Measurements from ENCODE around the gene CDK6. TPM values are rescaled to one million over a fixed set of nuclear protein-coding genes. Genes with fewer than 3 reads are reported as not detected.

CDK6 gene
- polyA plus RNA-seq, 3 donors: 2.6 to 4.7 (median 2.6) TPM

DNA sequence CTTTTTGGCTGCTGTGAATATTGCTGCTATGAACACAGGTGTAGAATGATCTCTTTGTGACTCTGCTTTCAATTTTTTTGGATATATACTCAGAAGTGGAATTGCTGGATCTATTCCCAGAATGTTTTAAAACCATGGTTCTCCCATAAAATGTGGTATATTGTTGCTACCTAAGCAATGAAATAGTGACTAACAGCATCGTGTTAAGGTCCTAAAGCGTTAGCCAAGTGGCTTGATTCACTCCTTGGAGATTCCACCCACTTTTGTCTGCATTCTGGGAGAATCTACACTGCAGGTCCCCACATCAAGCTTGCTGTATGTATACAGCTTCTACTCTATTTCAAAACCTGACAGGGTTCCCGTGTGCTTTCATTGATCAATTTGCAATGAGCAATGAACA, 105.6 kb downstream of the CDK6 start:
- H3K27ac ChIP-seq (ENCODE audit: low read depth, low read length): no peak overlapping the region
- WGBS, 3 donors: 83 to 89% (median 88%) methylated on average over 3 of the region's 3 CpGs

DNA sequence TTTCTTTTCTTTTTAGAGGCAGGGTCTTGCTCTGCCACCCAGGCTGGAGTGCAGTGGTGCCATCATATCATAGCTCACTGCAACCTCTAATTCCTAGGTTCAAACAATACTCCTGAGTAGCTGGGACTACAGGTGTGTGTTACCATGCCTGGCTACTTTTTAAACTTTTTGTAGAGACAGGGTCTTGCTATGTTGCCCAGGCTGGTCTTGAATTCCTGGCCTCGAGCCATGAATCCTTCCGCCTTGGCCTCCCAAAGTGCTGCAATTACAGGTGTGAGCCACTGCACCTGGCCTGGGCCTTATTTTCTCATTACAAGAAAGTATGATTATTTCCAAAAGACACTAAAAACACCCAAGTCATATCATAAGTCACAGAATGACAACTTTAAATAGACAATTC, 106.6 kb downstream of the CDK6 start:
- 91 to 99% (median 98%) methylated on average over 2 of the region's 2 CpGs for WGBS, 3 donors

DNA sequence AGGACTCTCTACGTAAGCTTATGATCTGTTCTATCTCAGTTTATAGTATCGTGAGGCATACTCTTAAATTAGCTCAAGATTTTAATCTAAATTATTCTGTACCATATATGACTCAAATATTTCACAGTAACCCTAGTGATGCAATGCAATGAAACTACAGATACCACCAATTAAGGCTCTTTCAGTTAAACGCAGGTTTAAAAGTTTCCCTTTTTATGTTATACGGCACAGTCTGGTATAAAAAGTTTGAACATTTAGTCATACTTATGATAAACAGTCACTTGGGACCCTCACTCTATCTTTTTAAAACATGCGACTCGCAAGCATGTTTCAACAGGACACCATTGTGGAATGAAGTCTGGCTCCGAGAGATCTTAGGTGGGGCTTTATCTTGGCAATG, 107.2 kb downstream of the CDK6 start:
- 85 to 95% (median 91%) methylated on average over 7 of the region's 7 CpGs for WGBS, 3 donors

More for the DNA sequence above, 106.6 kb downstream of the CDK6 start:
- H3K27ac ChIP-seq (ENCODE audit: low read depth, low read length): no peak overlapping the region

DNA sequence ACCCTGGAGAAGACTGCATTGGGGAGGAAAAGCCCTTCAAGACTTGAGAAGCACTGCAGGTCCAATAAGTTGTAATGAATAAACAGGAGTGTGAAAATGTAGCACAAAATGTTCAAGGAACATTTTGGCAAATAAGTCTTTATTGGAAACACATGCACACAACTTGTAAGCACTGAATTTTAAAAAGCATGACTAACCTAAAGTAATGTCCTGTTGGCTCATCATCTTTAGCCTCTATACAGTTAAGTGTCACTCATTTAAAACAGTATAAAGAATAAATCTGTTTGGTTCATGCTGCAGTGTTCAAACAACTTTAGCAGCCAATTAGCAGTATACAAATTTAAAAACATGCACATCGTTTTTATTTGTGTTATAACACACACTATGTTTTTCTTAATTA, 108.6 kb downstream of the CDK6 start:
- WGBS, 3 donors: 62 to 80% (median 70%) methylated on average over 1 of the region's 1 CpG
- no peak overlapping the region for H3K27ac ChIP-seq (ENCODE audit: low read depth, low read length)

More for the DNA sequence above, 107.2 kb downstream of the CDK6 start:
- H3K27ac ChIP-seq (ENCODE audit: low read depth, low read length): no peak overlapping the region

DNA sequence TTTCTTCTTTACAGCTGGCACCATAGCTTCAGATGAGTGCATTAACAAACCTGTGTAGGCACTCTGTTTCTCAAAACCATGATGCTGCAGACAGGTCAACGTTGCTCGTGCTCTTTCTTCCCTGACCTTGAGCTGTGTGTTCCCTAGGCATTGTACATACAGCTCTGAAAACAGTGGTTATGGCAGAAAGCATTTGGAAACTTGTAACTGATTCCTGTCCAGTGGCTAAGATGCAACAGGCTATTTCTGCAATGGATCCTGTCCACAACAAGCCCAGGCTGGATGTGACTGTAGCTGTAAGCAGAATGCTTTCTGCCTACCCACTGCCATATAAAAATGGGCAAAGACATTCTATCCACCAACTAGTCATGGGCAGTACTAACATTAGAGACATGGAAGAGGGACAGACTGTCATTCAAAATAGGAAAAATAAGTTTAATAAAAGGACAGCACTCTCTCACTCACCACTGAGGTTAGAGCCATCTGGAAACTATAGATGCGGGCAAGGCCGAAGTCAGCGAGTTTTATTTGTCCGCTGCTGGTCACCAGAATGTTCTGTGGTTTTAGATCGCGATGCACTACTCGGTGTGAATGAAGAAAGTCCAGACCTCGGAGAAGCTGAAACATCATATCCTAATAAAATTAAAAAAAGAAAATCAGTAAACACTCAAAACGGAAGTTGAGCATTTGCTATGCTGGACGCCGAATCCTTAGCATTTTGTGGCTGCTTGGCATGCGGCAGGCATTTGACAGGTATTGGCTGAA, 111.0 kb downstream of the CDK6 start:
- 72 to 83% (median 75%) methylated on average over 14 of the region's 14 CpGs for WGBS, 3 donors
- no peak overlapping the region for H3K27ac ChIP-seq (ENCODE audit: low read depth, low read length)

DNA sequence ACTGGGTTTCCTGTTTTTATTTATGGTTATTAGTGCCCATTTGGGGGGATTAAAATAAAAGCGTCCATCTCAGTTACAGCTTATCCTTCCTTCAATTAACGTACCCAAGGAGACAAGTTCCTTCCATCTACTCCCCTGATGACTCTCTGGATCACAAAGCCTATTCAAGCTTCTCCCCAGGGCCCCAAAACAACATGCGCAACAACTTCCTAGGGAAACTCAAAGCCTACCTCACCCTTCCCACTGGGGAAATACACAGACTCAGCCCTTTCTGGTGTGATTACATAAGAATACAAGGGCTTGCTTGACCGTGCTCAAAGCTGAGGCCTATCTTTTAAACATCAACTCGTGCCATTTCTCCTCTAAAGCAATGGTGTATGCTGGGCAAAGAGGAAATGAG, 112.4 kb downstream of the CDK6 start:
- no peak overlapping the region for H3K27ac ChIP-seq (ENCODE audit: low read depth, low read length)
- WGBS, 3 donors: 29 to 70% (median 30%) methylated on average over 5 of the region's 5 CpGs

DNA sequence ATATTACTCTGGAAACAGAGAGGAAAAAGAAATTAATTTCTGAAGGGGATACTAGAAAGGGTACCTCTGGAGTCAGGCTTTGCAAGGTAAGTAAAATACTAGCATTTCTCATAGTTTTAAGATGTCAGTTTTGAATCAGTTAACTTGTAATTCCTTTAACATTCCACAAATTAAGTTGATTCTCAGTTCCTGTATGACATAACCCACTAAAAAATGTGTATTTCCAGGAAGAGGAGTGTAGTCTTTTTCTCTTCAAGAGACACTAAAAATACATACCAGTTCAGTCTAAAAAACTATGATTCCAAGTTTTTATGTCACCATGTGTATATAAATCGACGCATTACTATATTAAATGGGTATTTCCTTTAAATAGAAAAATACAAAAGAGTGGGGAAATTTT, 113.2 kb downstream of the CDK6 start:
- H3K27ac ChIP-seq (ENCODE audit: low read depth, low read length): no peak overlapping the region

DNA sequence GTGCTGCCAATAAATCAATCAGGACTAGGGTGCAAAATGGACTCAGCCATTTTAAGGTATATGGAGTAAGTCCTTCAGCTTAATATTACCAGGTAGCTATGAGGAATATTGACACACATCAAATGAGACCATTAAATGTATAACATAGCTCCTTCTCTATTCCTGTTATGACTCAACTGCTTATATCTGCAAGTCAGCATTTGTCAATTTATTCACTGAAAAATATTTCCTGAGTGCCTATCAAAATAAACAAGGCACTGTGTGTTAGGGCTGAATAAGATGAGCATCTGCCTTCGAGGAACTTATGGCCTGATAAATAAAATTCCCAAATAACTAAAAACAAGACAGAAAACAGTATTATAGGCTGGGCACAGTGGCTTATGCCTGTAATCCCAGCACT, 113.8 kb downstream of the CDK6 start:
- 70 to 80% (median 79%) methylated on average over 1 of the region's 1 CpG for WGBS, 3 donors
- H3K27ac ChIP-seq (ENCODE audit: low read depth, low read length): no peak overlapping the region

More for the DNA sequence above, 113.2 kb downstream of the CDK6 start:
- whole genome bisulfite sequencing, 3 donors: 49 to 77% (median 60%) methylated on average over 2 of the region's 2 CpGs

DNA sequence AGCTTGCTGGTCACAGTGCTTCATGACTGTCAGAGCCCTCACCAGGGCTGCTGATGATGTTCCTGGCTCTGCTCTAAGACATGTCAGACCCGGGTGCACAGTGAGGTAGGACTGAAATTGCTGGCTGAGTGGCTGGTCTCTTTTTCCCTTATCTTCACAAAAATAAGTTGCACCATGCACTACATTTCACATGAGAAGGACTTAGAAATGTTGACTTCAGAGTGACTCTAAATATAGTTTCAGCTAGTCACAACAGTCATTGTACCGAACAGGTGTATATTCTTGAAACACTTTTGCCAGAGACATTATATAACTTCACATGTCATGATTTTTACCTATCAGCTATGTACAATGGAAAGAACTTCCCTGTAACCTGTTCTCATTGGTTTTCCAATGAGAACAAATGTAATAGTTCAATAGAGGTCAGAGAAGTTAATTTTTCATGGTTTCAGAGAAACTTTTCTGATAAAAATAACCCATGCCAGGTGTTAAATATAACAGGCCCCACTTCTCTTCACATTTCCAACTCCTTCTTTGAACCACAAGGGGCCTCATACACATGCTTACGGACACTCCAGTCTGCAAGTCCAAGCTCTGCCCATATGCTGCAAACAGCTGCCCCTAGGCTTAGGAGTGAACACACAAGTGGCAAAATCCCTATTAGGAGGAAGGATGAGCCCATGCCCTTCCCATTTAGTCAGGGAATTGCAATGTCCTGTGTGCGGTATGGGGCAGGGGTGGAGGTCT, 115.6 kb downstream of the CDK6 start:
- H3K27ac ChIP-seq (ENCODE audit: low read depth, low read length): no peak overlapping the region
- 65 to 93% (median 91%) methylated on average over 4 of the region's 4 CpGs for WGBS, 3 donors

DNA sequence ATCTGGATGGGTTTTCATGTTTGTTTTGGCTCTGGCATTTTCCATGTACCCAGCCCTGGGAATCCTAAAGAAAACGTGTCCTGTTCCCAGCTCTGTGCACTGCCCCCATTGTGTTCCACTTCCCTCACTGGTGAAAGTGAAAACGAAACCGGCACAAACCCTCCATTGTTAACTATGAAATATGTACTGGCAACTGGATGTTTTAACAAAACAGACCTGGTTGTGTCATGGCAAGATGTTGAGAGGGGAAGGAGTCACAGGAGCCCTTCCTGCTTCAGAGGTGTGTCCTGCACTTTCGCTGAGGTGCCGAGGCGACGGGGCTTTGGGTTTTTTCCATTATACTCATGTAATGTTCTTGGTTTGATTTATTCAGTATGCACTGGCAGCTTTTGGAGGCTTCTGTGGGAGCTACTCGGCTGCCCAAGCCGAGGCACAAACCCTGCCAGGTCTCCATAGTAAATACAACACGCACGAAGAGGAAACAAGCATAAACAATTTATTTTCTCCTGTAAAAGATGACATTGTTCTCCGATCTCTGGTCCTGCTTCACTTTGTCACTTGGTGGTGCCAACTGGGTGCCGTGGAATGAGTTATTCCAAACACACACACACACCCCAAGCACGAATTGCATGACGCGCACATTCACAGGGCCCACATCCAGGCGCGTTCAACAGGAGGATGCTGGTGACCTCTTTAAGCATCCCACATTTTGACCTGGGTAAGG, 118.2 kb downstream of the CDK6 start:
- 32 to 48% (median 38%) methylated on average over 18 of the region's 18 CpGs for WGBS, 3 donors
- no peak overlapping the region for H3K27ac ChIP-seq (ENCODE audit: low read depth, low read length)

DNA sequence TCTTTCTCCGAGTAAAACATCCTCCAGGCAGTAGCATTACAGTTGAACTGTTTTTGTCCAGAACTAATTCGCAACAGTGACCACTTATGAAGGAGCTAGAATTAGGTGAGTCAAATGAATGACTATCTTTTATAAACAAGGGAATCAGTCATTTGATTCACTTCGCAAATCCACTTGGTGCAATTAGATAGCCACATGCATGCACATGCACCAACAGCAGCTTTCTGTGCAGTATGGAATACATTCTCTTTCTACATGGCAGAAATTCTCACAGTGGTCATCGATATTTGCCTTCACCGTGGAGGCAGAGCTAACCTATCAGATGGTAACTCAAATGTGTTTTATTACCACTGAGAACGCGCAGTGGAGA, 118.8 kb downstream of the CDK6 start:
- H3K27ac ChIP-seq (ENCODE audit: low read depth, low read length): no peak overlapping the region
- WGBS, 3 donors: 41 to 65% (median 44%) methylated on average over 7 of the region's 7 CpGs

DNA sequence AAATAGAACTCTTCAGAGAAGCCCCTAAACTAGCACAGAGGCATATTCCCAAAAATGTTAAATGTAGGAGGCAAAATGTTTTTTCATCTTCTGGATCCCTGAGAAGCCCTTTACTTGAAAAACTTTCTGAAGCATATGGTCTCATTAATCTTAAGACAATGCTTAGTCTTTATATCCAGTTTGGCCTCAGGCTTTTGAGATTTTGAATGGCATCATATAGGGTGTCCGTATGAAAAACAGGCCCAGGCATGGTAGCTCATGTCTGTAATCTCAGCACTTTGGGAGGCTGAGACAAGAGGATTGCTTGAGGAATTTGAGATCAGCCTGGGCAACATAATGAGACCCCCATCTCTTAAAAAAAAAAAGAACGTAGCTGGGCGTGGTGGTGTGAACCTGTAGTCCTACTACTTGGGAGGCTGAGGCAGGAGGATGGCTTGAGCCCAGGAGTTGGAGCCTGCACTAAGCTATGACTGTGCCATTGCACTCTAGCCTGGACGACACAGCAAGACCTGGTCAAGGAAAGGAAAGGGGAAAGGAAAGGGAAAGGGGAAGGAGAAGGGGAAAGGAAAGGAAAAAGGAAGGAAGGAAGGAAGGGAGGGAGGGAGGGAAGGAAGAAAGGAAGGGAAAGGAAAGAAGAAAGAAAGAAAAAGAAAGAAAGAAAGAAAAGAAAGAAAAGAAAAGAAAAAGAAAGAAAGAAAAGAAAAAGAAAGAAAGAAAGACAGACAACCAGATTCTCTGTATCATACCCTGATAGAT, 119.4 kb downstream of the CDK6 start:
- no peak overlapping the region for H3K27ac ChIP-seq (ENCODE audit: low read depth, low read length)
- 86 to 95% (median 92%) methylated on average over 4 of the region's 4 CpGs for WGBS, 3 donors

DNA sequence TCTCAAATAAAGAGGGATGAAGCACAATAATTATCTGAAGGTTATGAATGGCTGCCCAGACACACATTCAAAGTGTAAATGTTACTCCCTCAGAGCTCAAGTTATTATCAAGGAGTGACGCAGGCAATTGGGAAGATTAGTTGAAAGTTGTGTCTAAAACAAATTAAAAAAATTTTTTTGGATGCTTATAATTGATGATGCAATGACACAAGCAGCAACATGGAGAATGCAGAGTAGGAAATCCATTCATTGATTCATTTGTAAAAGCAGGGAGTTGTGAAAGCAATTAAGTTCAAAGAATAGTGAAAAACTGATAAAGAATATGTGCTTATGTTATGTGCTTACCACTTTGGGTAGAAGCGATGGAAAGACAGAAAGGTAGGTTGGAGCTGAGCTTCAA, 120.4 kb downstream of the CDK6 start:
- 84 to 91% (median 91%) methylated on average over 2 of the region's 2 CpGs for WGBS, 3 donors
- no peak overlapping the region for H3K27ac ChIP-seq (ENCODE audit: low read depth, low read length)

DNA sequence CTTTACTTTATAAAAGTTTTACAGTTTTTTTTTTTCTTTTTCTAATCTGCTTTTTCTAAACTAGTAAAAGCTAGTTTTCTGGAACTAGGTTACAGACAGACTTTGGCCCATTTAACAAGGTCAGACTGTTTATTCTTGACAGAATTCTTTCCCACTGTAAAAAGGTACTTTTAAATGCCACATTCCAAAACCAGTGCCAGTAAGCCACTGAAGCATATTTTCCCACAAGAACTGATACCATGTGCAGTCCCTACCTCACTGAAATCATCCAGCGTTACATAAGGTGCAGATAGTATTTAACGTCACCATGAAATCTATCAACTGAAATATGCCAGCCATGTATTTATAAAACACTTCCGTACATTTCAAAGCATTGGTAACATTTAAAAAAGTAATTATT, 121.6 kb downstream of the CDK6 start:
- no peak overlapping the region for H3K27ac ChIP-seq (ENCODE audit: low read depth, low read length)
- WGBS, 3 donors: 29 to 84% (median 83%) methylated on average over 3 of the region's 3 CpGs

DNA sequence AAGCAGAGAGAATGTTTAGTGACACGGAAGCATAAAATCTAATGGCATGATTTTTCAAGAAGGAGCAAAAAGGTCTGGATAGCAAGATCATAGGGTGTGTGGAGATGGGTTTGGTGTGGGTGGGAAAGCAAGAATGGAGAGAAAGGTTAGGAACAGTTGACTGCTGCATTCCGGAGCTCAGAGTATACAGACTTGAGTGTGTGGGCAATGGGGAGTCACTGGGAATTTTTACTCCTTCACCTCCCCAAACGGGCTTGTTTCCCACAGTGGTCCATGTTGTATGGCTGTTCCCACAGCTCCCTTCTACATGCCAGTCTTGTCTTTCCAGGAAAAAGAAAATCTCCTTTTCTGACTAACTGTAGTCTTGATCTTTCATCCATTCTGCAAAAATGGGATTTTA, 122.1 kb downstream of the CDK6 start:
- H3K27ac ChIP-seq (ENCODE audit: low read depth, low read length): no peak overlapping the region
- WGBS, 3 donors: 81% methylated on average over 3 of the region's 3 CpGs

DNA sequence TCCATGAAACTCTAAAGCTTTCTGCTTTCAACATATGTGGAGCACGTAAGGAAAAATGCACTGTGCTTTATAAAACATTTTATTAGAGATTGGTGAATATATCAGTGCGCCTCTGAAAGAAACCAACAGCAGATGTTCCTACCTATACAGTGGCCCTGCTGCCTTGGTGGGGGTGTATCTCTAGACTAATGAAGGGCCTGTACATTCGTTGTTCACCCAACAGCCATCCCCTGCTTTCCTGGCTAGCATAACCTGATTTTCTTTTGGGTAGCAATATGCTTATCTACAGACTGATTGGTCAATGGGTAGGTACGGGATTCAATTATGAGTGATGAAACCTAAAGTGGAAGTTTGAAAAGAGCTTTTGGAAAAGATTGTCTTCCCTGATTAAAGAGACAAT, 126.5 kb downstream of the CDK6 start:
- no peak overlapping the region for H3K27ac ChIP-seq (ENCODE audit: low read depth, low read length)
- 85 to 88% (median 85%) methylated on average over 4 of the region's 4 CpGs for WGBS, 3 donors

DNA sequence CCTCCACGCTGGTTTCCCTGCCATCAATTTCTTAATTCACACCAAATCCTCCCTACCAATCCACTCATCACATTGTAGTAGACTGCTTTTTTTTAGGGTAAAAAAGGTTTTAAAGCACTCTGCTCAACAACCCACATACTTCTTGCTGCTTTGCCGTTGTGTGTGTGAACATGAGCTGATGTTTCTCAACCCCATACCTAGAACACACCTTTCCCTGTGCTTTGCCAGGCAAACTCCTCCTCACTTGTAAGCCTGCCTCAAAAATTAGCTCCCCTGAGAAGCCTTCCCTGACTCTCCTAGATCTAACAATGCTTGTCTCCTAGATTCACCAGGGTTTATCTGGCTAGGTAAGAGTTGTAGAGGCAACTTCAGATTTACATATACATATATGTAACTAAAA, 127.2 kb downstream of the CDK6 start:
- no peak overlapping the region for H3K27ac ChIP-seq (ENCODE audit: low read depth, low read length)
- 86 to 92% (median 91%) methylated on average over 2 of the region's 2 CpGs for WGBS, 3 donors

DNA sequence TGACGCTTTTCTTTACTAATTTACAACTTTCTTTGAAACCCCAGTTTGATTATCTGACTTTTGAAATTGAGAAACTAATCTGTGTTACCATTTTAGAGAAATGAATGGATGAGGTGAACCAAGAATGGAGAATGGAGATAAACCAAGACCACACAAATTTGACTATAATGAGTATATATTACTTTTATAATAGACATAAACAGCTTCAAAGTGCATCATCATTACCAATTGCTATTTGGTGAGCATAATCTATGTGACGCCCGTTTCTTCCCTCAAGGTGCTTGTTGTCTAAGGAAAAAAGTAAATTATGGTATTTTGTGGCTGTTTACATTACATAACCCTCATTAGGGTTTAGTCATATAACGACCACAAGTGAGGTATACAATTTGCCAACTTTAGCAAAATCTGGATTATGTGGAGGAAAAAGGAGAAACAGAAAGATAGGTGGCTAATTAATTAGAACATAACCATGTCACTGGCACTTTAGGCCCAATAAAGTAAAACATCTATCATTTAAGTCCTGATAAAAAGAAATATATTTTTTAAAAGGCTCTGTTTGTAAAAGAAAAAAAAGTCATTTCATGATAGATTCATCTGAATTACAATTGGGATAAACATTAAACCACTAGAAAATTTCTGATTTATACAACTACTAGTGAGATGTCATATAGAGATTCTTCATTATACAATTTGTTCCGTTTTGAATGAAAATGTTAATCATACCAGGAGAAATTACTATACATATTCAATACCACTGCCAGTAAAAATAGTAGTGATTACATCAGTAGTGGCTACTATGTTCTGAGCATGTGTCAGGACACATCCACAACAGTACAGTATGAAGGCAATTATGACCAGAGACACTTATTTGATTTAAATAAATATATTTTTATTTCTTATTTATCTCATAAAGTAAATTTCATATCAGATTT, 128.0 kb downstream of the CDK6 start:
- 83 to 89% (median 89%) methylated on average over 5 of the region's 5 CpGs for WGBS, 3 donors
- H3K27ac ChIP-seq (ENCODE audit: low read depth, low read length): no peak overlapping the region
